HG02885 (cell line): ENCODE results near the gene SETD2.
A peak's percentile ranks its signal among the peaks of the same experiment; 100 is the strongest.
"Not testable (repeated sequence)": the region's sequence is repeated elsewhere in the genome, so short reads cannot be mapped to it uniquely, and the experiment has no call there.

ENCODE experiments used
- ATAC-seq: cut with Tn5 transposase; IDR thresholded peaks from one replicate; pipeline ENCODE4 v1.9.1; 2021; ENCODE audit warnings: mild to moderate bottlenecking; ENCODE audit not compliant: unreplicated experiment, poor library complexity

Gene SETD2

GRCh38 chr3:47156396-47156795 is 7.5 kb downstream of the SETD2 start:
- ATAC-seq: no peak

- ATAC-seq: no peak
Measured at GRCh38 chr3:47152578-47152977, 11.3 kb downstream of the SETD2 start.

GRCh38 chr3:47151836-47152235 is 12.1 kb downstream of the SETD2 start:
- no peak for ATAC-seq

GRCh38 chr3:47149339-47149933 is 14.5 kb downstream of the SETD2 start:
- no peak for ATAC-seq

GRCh38 chr3:47145272-47145671 is 18.6 kb downstream of the SETD2 start:
- no peak for ATAC-seq

- no peak for ATAC-seq
Measured at GRCh38 chr3:47143068-47143467, 20.8 kb downstream of the SETD2 start.

GRCh38 chr3:47142536-47142935 is 21.4 kb downstream of the SETD2 start:
- ATAC-seq: not testable (repeated sequence)

- peak; percentile 77 for ATAC-seq
Measured at GRCh38 chr3:47140973-47141461, 22.9 kb downstream of the SETD2 start.

GRCh38 chr3:47140553-47140952 is 23.4 kb downstream of the SETD2 start:
- ATAC-seq: not testable (repeated sequence)

- ATAC-seq: no peak
Measured at GRCh38 chr3:47134311-47134710, 29.6 kb downstream of the SETD2 start.

GRCh38 chr3:47133641-47134040 is 30.3 kb downstream of the SETD2 start:
- no peak for ATAC-seq

- no peak for ATAC-seq
Measured at GRCh38 chr3:47130557-47130956, 33.4 kb downstream of the SETD2 start.

GRCh38 chr3:47128137-47128536 is 35.8 kb downstream of the SETD2 start:
- no peak for ATAC-seq

GRCh38 chr3:47123857-47124256 is 40.1 kb downstream of the SETD2 start:
- no peak for ATAC-seq

- no peak for ATAC-seq
Measured at GRCh38 chr3:47121409-47121808, 42.5 kb downstream of the SETD2 start.

- ATAC-seq: no peak
Measured at GRCh38 chr3:47120138-47120537, 43.8 kb downstream of the SETD2 start.

- not testable (repeated sequence) for ATAC-seq
Measured at GRCh38 chr3:47119387-47119786, 44.5 kb downstream of the SETD2 start.

- ATAC-seq: no peak
Measured at GRCh38 chr3:47117807-47118364, 46.0 kb downstream of the SETD2 start.

GRCh38 chr3:47115524-47115923 is 48.4 kb downstream of the SETD2 start:
- ATAC-seq: not testable (repeated sequence)

- ATAC-seq: no peak
Measured at GRCh38 chr3:47113669-47114365, 50.1 kb downstream of the SETD2 start.

- no peak for ATAC-seq
Measured at GRCh38 chr3:47112997-47113396, 50.9 kb downstream of the SETD2 start.

- ATAC-seq: no peak
Measured at GRCh38 chr3:47109393-47109792, 54.5 kb downstream of the SETD2 start.
